ENCODE data around the gene TLR3.

TLR3 gene

DNA sequence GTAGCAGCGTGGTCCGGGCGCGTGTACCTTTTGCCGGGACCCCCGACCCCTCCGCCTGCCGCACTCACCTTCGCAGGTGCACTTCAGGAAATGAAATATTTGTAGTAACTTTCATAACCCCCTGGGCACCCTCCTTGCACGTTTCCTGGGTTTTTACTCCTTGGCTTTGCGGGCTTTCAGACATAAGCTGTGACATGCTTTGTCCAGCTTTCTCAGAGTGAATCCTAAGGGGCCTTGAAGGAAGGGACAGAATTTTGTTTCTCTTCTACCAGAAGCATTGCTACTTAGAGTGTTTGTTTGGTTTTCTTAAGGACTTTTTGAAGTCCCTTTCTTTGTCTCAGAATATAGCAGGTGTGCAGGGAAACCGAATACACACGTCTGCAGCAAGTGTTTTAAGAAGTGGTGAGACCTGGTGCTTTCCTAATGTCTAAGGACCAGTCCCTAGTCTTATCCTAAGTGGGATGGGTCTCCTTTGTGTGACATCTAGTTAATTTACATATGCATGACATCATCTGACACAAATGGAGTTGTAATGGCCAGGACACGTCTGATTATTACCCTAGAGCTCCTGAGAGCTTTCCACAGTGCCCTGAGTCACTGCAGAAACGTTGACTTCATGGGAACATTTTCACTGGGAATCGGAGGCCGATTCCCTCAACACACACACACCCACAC is 36.8 kb downstream of the TLR3 start:
- no peak for DNase-seq (ENCODE audit: low spot score)

DNA sequence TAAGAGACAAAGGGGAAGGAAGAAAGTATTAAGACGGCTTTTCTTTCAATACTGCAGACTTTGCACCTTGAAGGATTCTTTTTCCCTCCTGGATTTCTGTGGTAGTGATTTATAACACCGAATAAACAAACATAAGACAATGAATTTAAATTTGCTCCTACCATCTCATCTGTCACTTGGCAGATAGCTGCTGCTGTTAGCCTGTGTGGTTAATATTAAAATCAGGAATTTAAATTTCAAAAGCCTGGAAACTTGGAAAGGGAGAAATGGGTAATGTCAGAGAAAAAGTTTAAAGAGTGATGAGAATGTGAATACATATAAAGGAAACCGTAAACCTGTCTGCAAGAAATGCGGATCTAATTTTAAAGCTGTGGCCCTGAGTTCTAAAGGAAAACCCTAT is 39.0 kb downstream of the TLR3 start:
- no peak for DNase-seq (ENCODE audit: low spot score)

DNA sequence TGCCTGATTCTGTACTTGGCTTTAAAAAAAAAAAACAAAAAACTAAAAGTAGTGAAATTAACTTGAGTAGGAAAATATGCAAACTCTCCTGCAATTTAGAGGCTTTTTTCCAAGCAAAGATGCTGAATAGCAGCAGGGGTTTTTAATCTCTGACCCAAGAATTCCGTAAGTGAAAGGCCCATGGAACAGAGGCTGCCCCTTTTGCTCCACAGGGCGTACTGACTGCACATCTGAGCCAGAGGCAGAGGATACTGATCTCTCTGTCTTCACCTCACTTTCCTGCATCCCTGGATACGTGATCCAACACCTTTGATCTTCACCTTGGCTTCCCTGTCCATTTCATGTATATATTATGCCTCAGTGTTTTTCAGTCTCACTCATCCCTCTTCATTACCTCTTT is 39.4 kb downstream of the TLR3 start:
- no peak for DNase-seq (ENCODE audit: low spot score)

DNA sequence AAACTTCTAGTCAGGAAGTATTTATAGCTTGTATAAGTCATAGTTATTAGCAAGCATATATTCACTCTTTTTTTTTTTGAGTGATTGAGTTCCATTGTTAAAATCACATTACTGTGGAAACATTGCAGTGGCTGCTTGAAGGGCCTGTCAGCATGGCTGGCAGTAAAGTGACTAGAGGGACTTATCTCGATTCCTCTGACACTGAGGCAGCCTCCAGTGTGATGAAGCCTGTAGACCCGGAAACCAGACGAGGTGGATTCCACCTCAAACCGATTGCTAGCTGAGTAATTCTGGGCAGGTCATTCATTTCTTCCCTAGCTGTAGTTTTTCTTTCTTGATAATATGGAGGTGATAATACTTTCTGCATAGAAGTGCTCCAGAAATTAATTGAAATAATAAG is 40.3 kb downstream of the TLR3 start:
- DNase-seq (ENCODE audit: low spot score) = no peak

DNA sequence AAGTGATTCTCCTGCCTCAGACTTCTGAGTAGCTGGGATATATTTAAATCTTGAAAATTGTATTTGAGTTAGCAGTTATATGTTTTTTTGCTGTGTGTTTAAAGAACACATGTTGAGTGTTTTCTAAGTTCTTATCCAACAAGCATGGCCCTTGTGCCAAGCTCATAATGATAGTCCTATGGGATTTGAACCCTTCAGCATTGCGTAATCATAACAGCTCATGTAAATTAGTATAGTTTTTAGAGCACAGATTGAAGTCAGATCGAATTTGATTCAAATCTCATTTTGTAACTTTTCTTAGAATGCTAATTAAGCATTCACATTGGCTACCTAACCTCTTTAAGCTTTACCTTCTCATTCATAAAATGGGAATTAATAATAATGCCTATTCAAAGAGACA is 47.7 kb downstream of the TLR3 start:
- DNase-seq (ENCODE audit: low spot score) = no peak

DNA sequence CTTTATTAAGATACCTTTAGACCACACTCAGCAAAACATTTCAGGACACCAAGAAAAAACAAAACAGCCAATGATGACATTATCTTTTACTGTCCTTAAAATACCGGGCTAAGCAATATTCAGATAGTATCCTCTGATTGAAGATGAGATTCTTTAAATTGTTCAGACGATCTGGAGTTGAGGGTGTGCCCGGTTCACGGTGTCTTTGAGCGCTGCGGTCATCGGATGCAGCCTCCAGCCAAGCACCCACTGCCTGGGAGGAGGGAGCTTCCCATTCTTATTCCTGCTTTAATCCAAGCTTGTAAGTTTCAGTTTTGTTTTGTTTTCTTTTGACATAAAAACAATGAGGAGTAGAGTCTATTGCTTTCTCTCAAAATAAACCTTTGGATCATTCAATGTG is 49.6 kb downstream of the TLR3 start:
- DNase-seq (ENCODE audit: low spot score) = no peak

DNA sequence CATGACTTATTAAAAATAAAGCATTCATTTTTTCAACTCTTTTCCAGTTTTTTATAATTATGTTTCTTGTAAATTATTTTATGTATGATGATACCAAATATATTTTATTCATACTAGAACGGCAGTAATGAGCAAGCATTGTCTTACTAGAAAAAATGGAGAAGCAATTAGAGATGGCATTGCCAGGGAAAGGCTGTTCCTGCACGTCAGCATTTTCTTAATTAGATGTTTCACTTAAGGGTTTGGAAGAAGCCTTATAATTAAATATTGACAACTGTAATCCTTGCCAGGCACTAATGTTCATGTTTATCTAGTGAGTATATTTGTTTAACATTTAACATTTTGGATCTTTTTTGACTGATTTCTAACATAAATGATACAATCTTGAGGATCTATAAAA is 52.1 kb downstream of the TLR3 start:
- DNase-seq (ENCODE audit: low spot score) = no peak

DNA sequence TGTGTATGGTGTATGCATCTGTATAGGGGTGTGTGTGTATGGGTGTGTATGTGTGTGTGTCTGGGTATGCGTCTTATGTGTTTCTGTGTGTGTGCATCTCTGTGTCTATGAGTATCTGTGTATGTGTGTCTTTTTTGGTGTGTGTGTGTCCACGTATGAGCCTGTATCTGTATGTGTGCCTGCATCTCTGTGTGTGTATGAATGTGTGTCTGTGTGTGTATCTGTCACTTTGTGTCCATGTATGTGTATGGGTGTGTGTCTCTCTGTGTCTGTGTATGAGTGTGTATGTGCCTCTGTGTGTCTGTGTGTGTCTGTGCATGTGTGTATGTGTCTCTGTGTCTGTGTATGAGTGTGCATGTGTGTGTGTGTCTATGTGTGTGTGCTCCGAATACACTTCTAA is 59.9 kb downstream of the TLR3 start:
- DNase-seq (ENCODE audit: low spot score) = no peak

DNA sequence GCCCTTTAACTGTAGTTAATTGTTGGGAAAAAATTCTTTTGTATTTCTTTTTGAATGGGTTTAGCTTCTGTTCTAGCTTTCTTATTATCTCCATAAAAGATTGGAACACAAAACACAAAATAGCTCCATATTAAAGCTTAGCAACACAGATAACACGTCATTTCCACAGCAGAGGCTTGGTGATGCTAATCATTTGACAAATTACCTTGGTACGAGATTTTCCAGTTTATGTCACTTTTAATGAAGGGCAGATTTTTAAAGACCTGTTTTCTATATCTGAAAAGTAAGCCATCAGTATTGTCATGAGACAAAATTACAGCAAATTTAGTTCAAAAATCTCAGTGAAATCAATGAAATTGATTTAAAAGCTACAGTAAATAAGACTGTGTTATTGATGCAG is 63.0 kb downstream of the TLR3 start:
- DNase-seq (ENCODE audit: low spot score) = no peak

DNA sequence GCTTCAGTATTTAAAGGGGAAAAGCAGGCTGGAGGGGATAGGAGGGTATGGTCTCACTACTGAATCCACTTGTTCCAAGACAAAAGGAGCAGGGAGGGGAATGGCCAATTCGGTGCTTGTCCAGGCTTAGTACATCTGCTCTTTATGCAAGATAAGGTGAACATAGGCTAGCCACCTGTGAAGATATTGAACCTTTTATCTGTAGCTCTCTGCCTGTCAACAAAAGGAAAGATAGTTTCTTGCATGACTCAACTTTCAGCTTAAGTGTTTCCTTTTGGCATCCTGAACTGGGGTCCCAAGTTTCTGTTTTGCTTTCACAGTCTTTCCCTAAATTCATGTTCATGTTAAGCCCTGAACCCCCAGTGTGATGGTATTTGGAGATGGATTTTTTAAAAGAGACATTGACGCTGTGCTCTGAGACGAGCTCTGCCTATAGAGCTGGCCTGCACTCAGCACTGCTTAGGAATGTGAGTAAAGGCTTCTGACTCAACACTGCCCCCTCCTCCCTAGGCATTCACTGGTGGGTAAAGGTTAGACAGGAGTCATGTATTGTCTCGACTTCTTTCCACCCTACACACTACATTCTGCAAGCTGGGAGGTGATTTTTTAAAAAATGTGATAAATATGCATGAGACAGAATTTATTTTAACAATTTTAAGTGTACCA is 63.8 kb downstream of the TLR3 start:
- DNase-seq (ENCODE audit: low spot score) = no peak

DNA sequence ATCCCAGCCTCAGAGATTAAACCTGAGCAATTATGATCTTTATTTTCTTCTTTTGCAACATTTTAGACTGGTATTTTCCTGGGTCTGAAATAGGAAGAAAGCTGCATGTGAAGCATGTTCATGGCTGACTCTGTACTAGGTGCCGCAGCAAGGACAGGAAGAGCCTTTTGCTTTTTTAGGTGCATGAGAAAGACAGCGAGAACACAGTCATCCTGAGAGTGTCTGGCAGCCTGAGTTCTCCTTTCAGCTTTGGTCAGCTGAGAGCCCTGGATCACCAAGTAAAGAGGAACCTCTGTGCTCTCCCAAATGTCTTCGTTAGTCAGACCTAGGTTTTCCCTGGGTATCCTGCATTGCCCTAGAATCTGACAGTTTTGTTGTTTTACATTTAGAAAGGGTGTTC is 65.3 kb downstream of the TLR3 start:
- DNase-seq (ENCODE audit: low spot score) = no peak

DNA sequence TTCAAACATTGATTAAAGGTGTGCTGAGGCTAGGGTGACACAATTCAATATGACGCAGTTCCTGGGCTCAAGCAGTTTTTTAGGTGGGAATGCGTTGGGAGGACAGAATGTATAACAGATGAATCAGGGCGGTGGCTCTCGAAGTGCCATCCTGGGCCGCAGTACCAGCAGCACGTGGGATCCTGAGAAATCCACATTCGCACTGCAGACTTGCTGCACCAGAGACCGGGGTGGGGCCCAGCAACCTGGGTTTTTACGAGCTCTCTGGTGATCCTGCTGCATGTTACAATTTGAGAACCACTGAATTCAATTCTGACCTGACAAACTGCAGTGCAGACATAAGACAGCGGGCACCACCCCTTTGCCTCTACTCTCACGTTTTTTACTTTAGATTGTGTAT is 65.9 kb downstream of the TLR3 start:
- DNase-seq (ENCODE audit: low spot score) = no peak

DNA sequence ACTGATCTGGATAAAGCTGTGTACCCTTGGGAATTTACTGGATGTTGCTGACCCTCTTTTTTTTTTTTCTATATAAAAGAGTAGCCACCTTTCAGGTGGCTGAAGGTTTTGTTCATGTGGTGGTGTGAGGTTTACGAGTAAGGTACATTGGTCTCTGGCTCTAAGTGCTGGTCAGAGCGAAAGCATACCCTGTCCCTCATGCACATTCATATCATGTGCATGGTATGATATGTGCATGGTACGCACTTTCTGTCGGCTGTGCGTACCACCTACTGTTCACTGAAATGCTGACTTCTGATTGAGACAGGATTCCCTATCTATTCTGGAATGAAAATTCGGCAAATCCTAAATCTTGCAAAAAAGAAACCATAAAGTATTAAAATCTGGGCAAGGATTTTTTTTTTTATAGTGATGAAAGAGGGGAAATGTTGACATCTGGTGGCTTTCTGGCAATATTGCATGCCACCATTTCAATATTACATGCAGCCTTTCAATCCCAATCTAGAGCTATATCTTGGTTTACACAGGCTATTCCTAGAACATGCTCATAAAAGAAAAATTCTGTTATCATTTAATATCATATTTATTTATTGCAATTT is 68.3 kb downstream of the TLR3 start:
- DNase-seq (ENCODE audit: low spot score) = no peak

All from hematopoietic multipotent progenitor cell treated with erythropoietin and hydrocortisone succinate and interleukin-3 and kit ligand, for 15 days (in vitro differentiated cells).